Thyroid gland (tissue), 4 donors: Measurements from ENCODE around the gene SNED1.

Experiments used
- POLR2A ChIP-seq, 2 donors: fragments of 450-650 bp; IDR thresholded peaks; one replicate each; pipeline ENCODE4 v1.6.1; 2017; ENCODE audit warnings: antibody characterized with exemption in 2 of 2, mild to moderate bottlenecking in 2 of 2, moderate library complexity in 1 of 2
- TF ChIP-seq, protein P1 (sequence below), 6 experiments: fragments of 200-600 bp in 3 of 6; fragments of 450-650 bp in 3 of 6; sonication (generic) in 3 of 6; IDR thresholded peaks; one replicate each; pipeline ENCODE4 v1.5.1; 2016 to 2019; ENCODE audit warnings: antibody characterized with exemption in 6 of 6, mild to moderate bottlenecking in 2 of 6, inconsistent platforms in 1 of 6, moderate library complexity in 1 of 6

DNA sequence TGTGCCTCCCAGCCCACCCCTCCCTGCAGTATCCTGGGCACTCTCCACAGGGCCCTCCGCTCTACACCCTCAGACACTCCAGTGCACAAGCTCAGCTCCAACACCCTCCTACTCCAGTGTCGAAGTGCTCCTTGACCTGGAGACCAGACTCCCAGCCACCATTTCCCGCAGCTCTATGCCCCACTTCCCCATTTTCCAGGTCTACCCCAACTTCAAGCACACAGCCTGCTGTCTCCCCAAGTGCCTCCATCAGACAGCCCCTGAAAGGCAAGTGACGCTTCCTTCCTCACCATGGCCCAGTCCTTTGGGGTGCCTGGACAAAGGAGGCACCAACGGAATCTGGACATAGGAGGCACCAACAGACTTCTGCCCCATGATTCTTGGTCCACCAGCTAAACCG is 143.6 kb downstream of the SNED1 start:
- TF ChIP-seq, protein P1, sequence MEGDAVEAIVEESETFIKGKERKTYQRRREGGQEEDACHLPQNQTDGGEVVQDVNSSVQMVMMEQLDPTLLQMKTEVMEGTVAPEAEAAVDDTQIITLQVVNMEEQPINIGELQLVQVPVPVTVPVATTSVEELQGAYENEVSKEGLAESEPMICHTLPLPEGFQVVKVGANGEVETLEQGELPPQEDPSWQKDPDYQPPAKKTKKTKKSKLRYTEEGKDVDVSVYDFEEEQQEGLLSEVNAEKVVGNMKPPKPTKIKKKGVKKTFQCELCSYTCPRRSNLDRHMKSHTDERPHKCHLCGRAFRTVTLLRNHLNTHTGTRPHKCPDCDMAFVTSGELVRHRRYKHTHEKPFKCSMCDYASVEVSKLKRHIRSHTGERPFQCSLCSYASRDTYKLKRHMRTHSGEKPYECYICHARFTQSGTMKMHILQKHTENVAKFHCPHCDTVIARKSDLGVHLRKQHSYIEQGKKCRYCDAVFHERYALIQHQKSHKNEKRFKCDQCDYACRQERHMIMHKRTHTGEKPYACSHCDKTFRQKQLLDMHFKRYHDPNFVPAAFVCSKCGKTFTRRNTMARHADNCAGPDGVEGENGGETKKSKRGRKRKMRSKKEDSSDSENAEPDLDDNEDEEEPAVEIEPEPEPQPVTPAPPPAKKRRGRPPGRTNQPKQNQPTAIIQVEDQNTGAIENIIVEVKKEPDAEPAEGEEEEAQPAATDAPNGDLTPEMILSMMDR (IDR thresholded peaks at IDR 0.05), result no peak
- TF ChIP-seq POLR2A (IDR thresholded peaks at IDR 0.05), result no peak
